ENCODE data around the gene LCN10.

Gene LCN10

DNA sequence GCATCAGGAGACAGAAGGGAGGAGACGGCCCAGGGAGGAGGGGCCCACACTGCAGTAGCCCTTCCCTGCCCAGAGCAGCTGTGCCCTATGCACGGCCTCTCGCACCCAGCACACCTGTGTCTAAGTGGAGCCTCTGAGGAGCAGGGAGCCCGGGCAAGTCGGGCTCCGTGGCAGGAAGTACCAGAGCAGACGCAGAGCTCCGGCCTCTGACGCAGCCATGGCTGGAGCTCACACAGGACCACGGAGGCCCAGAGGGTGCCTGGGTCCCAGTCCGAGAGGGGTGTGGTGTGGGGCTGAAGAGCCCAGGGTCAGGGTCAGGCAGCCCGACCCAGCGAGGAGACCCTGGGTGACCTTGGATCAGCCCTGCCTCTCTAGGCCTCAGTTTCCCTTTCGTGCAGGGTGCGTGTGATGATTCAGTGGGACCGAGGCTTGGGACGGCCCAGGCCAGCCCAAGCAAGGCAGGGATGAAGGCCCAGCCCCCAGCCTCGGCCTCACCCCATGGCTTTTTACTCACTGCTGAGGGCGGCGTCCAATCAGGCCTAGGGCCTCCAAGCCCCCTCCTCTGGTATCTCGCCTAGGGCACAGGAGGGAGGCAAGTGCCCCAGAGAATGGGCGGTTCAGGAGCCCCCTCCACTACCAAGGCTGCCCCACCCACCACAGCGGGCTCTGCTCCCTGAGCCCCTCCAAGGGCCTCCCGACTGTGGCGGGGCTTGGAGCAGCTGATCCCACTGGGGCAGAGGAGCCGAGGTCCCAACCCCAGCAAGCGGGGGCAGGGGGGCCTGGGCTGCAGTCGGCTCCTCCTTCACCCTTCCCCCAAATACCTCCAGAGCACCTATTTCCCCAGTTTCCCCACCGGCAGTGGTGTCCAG is 51.2 kb downstream of the LCN10 start:
- TF ChIP-seq, protein P1, sequence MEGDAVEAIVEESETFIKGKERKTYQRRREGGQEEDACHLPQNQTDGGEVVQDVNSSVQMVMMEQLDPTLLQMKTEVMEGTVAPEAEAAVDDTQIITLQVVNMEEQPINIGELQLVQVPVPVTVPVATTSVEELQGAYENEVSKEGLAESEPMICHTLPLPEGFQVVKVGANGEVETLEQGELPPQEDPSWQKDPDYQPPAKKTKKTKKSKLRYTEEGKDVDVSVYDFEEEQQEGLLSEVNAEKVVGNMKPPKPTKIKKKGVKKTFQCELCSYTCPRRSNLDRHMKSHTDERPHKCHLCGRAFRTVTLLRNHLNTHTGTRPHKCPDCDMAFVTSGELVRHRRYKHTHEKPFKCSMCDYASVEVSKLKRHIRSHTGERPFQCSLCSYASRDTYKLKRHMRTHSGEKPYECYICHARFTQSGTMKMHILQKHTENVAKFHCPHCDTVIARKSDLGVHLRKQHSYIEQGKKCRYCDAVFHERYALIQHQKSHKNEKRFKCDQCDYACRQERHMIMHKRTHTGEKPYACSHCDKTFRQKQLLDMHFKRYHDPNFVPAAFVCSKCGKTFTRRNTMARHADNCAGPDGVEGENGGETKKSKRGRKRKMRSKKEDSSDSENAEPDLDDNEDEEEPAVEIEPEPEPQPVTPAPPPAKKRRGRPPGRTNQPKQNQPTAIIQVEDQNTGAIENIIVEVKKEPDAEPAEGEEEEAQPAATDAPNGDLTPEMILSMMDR (IDR thresholded peaks at IDR 0.05): no peak

DNA sequence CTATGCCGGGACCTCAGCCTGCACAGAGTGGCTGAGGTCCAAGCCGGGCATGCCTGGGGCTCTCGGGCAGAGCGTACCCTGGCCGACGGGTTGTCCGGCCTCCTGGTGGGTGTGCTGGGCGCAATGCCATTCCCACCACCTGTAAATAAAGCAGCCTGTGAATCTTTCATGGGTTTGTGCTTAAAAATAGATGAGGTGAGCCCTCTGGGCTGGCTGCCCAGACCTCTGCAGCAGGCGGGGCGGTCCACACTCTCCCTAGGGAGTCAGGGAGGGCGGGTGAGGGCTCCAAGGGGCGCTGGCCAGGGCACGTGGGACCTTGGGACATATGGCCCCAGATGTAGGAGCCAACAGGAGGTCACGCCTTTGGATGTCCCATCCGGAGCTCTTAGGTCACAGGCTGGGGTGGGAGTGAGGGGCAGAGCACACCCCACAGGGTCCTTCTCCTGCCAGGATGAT is 51.9 kb downstream of the LCN10 start:
- TF ChIP-seq, protein P1 (IDR thresholded peaks at IDR 0.05): no peak

DNA sequence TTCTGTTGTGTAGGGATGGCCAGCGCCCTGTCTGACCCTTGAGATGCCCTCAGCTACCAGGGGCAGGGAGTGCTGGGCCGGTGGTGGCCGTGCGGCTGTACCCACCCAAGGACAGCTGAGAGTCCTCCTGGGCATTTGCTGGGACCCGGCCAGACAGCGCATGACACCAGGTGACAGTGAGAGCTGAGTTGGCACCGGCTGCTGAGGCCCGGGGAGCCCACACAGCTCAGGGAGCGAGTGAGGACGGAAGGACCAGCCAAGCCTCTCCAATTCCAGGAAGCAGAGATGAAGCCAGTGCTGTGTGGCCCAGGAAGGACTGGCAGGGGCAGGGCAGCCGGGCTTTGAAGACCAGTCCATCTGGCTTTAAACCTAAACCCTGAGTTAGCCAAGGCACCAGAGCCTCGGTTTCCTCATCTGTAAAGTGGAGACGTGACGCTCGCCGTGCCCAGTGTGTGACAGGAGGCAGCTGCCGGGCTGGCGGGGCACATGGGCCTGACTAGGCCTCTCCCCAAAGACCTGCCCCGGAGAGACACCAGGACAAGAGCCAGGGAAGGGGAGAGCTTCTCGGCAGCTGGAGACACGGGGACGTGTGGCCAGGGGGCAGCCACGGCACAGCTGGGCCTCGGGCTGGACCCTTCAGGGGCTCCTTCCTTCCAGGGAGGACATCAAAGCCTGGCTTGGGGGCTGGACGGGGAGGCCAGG is 52.5 kb downstream of the LCN10 start:
- TF ChIP-seq, protein P1 (IDR thresholded peaks at IDR 0.05): no peak

DNA sequence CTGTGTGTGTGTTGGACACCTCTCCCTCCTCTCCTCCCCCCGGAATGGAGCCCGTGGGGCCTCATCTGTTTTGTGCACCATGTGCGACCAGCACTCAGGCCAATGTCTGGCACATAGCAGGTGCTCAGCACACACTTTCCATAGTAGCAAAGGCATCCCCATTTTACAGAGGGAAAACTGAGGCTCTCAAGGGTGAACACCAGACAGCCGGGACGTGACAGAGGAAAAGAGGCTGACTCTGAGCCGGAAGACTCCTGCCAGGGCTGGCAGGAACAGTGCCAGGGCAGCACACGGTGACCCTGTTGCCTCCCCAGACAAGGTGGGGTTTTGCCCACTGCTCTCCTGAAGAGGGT is 53.7 kb downstream of the LCN10 start:
- TF ChIP-seq, protein P1 (IDR thresholded peaks at IDR 0.05): no peak

DNA sequence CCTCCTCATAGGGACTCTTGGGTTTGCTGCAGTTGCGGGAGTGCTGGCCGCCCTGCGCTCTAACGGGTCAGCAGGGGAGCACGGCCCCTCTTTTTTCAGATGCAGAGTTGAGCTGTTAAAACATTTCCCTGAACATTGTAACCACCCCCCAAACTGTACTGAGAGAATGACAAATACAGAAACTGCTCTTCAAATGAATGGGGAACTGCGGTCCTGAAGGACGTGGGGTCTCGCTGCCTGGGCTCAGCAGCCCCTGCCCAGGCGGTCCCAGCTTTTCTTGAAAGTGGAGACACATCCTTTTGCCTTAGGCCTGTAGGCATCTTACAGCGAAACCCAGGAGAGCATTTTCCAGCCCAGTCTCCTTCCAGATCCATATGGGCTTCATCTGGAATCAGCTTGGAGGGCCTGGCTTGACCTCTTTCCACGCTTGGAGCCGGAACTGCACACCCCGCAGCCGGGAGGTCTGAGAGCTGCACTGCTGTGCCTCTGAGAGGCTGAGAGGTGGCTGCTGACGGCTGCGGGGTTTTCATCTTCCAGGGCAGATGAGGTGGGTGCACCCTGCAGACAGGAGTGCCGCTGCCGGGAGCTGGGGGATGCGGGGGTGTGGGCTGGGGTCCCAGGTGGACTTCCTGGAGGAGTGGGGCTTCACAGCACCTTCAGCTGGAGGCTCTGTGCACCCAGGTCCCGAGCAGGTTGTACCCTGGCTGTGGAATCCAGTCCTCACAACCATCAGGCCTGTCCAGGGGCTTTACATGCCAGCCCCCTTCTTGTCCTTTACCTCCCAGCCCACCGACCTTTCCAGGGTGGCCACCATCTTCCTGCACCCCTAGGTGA is 54.2 kb downstream of the LCN10 start:
- TF ChIP-seq, protein P1 (IDR thresholded peaks at IDR 0.05): no peak
